ENCODE measurements around the gene MCM6. TPM values are rescaled to one million over a fixed set of nuclear protein-coding genes. Genes with fewer than 3 reads are reported as not detected.

Gene MCM6
- total RNA-seq, 1 experiment from 2014 or later, result 113 TPM

DNA sequence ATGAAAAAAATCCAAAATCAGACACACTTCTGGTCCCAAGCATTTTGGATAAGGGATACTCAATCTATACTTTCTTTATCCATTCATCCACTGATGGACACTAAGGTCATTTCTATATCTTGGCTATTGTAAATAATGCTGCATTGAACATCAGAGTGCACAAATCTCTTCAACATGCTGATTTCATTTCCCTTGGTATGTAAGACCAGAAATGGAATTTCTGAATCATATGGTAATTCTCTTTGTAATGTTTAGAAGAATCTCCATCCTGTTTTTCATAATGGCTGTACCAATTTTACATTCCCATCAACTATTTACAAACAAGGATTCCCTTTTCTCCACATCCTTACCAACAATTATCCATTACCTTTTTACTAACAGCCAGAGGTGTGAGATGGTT is 33.7 kb upstream of the MCM6 start:
- Mint-ChIP-seq H3K27me3 (ENCODE audit: low read depth) (no peaks in the 10 kb centered on the region), H3K4me1 (no peaks in the 10 kb centered on the region), H3K9me3 (no peaks in the 10 kb centered on the region), H3K27ac (no peak overlapping the region), H3K4me3 (no peak overlapping the region), H3K36me3 (ENCODE audit: insufficient read depth in 1 of 3, low read depth in 3 of 3) (peaks cover 11 to 59% (median 56%) of the 10 kb centered on the region in 3 experiments; a peak in 6 of 7 replicates)
- H4K5ac ChIP-seq (ENCODE audit: insufficient read length, low read depth, low read length), result no peak overlapping the region
- H2BK12ac ChIP-seq (ENCODE audit: insufficient read length, low read depth, low read length), result no peak overlapping the region
- no peak overlapping the region for H3K4me2 ChIP-seq (ENCODE audit: insufficient read depth, insufficient read length, low read length)
- H3K27ac ChIP-seq (ENCODE audit: insufficient read length, low read depth, low read length), result no peak overlapping the region
- H2BK20ac ChIP-seq (ENCODE audit: low read depth, low read length, poor library complexity, severe bottlenecking), result no peak overlapping the region
- H4K91ac ChIP-seq (ENCODE audit: insufficient read length, low read depth, low read length), result no peak overlapping the region
- H3T11ph ChIP-seq (ENCODE audit: low read length), result no peak overlapping the region
- no peak overlapping the region for H3K4ac ChIP-seq (ENCODE audit: low read depth, low read length)
- no peak overlapping the region for H3K56ac ChIP-seq (ENCODE audit: insufficient read length, low read depth, low read length)
- H2BK15ac ChIP-seq (ENCODE audit: low read depth, low read length), result no peak overlapping the region
- TF ChIP-seq, protein P1, sequence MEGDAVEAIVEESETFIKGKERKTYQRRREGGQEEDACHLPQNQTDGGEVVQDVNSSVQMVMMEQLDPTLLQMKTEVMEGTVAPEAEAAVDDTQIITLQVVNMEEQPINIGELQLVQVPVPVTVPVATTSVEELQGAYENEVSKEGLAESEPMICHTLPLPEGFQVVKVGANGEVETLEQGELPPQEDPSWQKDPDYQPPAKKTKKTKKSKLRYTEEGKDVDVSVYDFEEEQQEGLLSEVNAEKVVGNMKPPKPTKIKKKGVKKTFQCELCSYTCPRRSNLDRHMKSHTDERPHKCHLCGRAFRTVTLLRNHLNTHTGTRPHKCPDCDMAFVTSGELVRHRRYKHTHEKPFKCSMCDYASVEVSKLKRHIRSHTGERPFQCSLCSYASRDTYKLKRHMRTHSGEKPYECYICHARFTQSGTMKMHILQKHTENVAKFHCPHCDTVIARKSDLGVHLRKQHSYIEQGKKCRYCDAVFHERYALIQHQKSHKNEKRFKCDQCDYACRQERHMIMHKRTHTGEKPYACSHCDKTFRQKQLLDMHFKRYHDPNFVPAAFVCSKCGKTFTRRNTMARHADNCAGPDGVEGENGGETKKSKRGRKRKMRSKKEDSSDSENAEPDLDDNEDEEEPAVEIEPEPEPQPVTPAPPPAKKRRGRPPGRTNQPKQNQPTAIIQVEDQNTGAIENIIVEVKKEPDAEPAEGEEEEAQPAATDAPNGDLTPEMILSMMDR (conservative IDR thresholded peaks at IDR 0.05), result no peak
- no peak overlapping the region for H3K23ac ChIP-seq (ENCODE audit: insufficient read length, low read depth, low read length)
- no peaks in the 10 kb centered on the region for H4K20me1 ChIP-seq (ENCODE audit: control insufficient read depth, insufficient read depth, insufficient read length)
- no peak overlapping the region for H3K14ac ChIP-seq (ENCODE audit: insufficient read depth, low read length)
- no peaks in the 10 kb centered on the region for H3K9me3 ChIP-seq (ENCODE audit: control insufficient read depth, low read depth, low read length)
- H2AFZ ChIP-seq (ENCODE audit: low read length), result no peak overlapping the region
- no peak overlapping the region for H2BK5ac ChIP-seq (ENCODE audit: insufficient read length, low read length)
- DNase-seq, result no peak
- no peak overlapping the region for H2BK120ac ChIP-seq (ENCODE audit: low read depth, low read length, poor library complexity, severe bottlenecking)
- H3K23me2 ChIP-seq (ENCODE audit: insufficient read length, low read depth, low read length, poor library complexity, severe bottlenecking), result no peaks in the 10 kb centered on the region
- H3K18ac ChIP-seq (ENCODE audit: insufficient read length, low read depth, low read length), result no peak overlapping the region
- H3K4me1 ChIP-seq (ENCODE audit: insufficient read depth, low read length), result no peaks in the 10 kb centered on the region
- H3K79me2 ChIP-seq (ENCODE audit: insufficient read depth, low read length), result no peaks in the 10 kb centered on the region
- no peak overlapping the region for H3K9ac ChIP-seq (ENCODE audit: extremely low read depth, insufficient read length, low read length)
- no peaks in the 10 kb centered on the region for H3K79me1 ChIP-seq (ENCODE audit: insufficient read depth, low read depth, low read length, poor library complexity, severe bottlenecking)
- H2AK5ac ChIP-seq (ENCODE audit: insufficient read length, low read length), result no peak overlapping the region
- H3K27me3 ChIP-seq (ENCODE audit: insufficient read depth, low read length), result no peaks in the 10 kb centered on the region
- no peak overlapping the region for H4K8ac ChIP-seq (replicated peaks; ENCODE audit: insufficient read length, low read depth, low read length)

Measured in H9 (cell line).